GM19351 (cell line): ENCODE measurements around the gene SRP9.
"Not testable (repeated sequence)": the region's sequence is repeated elsewhere in the genome, so short reads cannot be mapped to it uniquely, and the experiment has no call there.

Source experiments
- ATAC-seq: cut with Tn5 transposase; IDR thresholded peaks from one replicate; pipeline ENCODE4 v1.9.1; 2021; ENCODE audit warnings: mild to moderate bottlenecking, moderate library complexity; ENCODE audit not compliant: unreplicated experiment

Gene SRP9

GRCh38 chr1:225772848-225773247 is 4.8 kb upstream of the SRP9 start:
- ATAC-seq, result no peak

GRCh38 chr1:225774281-225775147 is 3.1 kb upstream of the SRP9 start:
- no peak for ATAC-seq

- ATAC-seq, result no peak
Observed at GRCh38 chr1:225776294-225776693, 1.3 kb upstream of the SRP9 start.

GRCh38 chr1:225777058-225777582 is 506 bp upstream of the SRP9 start:
- peak; percentile 20 for ATAC-seq

- no peak for ATAC-seq
Observed at GRCh38 chr1:225778337-225778669, 677 bp downstream of the SRP9 start.

- ATAC-seq, result not testable (repeated sequence)
Observed at GRCh38 chr1:225779165-225779564, 1.5 kb downstream of the SRP9 start.

- ATAC-seq, result no peak
Observed at GRCh38 chr1:225780134-225780533, 2.5 kb downstream of the SRP9 start.

GRCh38 chr1:225780630-225781029 is 3.0 kb downstream of the SRP9 start:
- ATAC-seq, result no peak

- ATAC-seq, result not testable (repeated sequence)
Observed at GRCh38 chr1:225789142-225789541, 11.5 kb downstream of the SRP9 start.

- no peak for ATAC-seq
Observed at GRCh38 chr1:225794954-225795353, 17.3 kb downstream of the SRP9 start.

- ATAC-seq, result not testable (repeated sequence)
Observed at GRCh38 chr1:225796097-225796496, 18.5 kb downstream of the SRP9 start.

- ATAC-seq, result not testable (repeated sequence)
Observed at GRCh38 chr1:225801146-225801545, 23.5 kb downstream of the SRP9 start.

GRCh38 chr1:225806249-225806648 is 28.6 kb downstream of the SRP9 start:
- ATAC-seq, result no peak

- ATAC-seq, result not testable (repeated sequence)
Observed at GRCh38 chr1:225806736-225807135, 29.1 kb downstream of the SRP9 start.

- no peak for ATAC-seq
Observed at GRCh38 chr1:225808136-225808535, 30.5 kb downstream of the SRP9 start.

- ATAC-seq, result peak; percentile 97
Observed at GRCh38 chr1:225809842-225810578, 32.4 kb downstream of the SRP9 start, which contains the start of gene EPHX1. EPHX1 (plus strand) TSS chr1:225810124; CDS start chr1:225828730, 18,606 bp downstream.

- ATAC-seq, result not testable (repeated sequence)
Observed at GRCh38 chr1:225810579-225811538, 33.2 kb downstream of the SRP9 start.

GRCh38 chr1:225811622-225812487 is 34.2 kb downstream of the SRP9 start:
- ATAC-seq, result no peak

GRCh38 chr1:225812488-225813213 is 35.0 kb downstream of the SRP9 start:
- ATAC-seq, result no peak
